Measurements from ENCODE around the gene FKBP3. TPM values are rescaled to one million over a fixed set of nuclear protein-coding genes. Genes with fewer than 3 reads are reported as not detected.

The FKBP3 gene
- total RNA-seq, 4 donors from 2014 or later, result 3.7 to 47.8 (median 27.7) TPM

DNA sequence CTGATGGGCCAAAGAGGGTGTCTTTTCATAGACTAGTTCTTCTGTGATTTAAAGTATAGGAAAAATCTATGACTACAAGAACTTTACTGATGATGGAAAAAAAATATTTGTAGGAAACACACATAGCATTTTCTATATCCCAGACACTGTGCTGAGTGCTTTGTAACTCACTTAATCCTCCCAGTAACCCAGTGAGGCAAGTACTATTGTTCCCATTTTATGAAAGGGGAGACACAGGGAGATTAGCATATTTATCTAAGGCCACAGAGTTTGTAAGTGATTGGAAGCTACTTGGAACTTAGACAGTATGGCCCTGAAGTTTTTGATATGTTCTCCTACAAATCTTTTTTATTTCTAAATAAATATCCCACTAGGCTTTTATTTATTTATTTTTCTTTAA, 30.5 kb downstream of the FKBP3 start:
- Histone ChIP-seq H3K4me1 (peaks cover 0 to 13% (median 6%) of the 10 kb centered on the region in 4 donors), H3K27me3 (no peaks in the 10 kb centered on the region), H3K4me3 (no peak overlapping the region), H3K27ac (no peak overlapping the region), H3K36me3 (peaks cover 0 to 70% (median 12%) of the 10 kb centered on the region in 4 donors), H3K9me3 (no peaks in the 10 kb centered on the region)
- intact Hi-C loops (cut with DNase I; ENCODE audit: low total_unique reads) (no loop called here), in situ Hi-C loops (cut with MboI; ENCODE audit: low pct_ligation_motif_present in 1 of 4, low pct_unique_long_range_greater_than_20kb in 1 of 4, low sequenced_read_pairs in 3 of 4) (no loop called here)
- no peak for TF ChIP-seq POLR2AphosphoS5 (IDR thresholded peaks at IDR 0.05)
- DNase-seq, result no peak

GRCh38 chr14:45096218-45096617, 38.1 kb downstream of the FKBP3 start:
- Histone ChIP-seq H3K9me3 (no peaks in the 10 kb centered on the region), H3K4me1 (no peaks in the 10 kb centered on the region), H3K27me3 (no peaks in the 10 kb centered on the region), H3K27ac (no peak overlapping the region), H3K36me3 (peaks cover 0 to 45% (median 14%) of the 10 kb centered on the region in 4 donors), H3K4me3 (no peak overlapping the region)
- in situ Hi-C loops (cut with MboI; ENCODE audit: low pct_ligation_motif_present in 1 of 4, low pct_unique_long_range_greater_than_20kb in 1 of 4, low sequenced_read_pairs in 3 of 4), result no loop called here
- no peak for TF ChIP-seq CTCF (IDR thresholded peaks at IDR 0.05)
- TF ChIP-seq POLR2A (IDR thresholded peaks at IDR 0.05), result no peak
- no peak for TF ChIP-seq EP300 (IDR thresholded peaks at IDR 0.05; ENCODE audit: low read depth)
- no peak for DNase-seq
- intact Hi-C loops (cut with DNase I; ENCODE audit: low total_unique reads), result no loop called here
- 93% methylated on average over 3 to 4 of the region's 4 CpGs for WGBS, 2 donors (ENCODE audit: low coverage in 1 of 2)

DNA sequence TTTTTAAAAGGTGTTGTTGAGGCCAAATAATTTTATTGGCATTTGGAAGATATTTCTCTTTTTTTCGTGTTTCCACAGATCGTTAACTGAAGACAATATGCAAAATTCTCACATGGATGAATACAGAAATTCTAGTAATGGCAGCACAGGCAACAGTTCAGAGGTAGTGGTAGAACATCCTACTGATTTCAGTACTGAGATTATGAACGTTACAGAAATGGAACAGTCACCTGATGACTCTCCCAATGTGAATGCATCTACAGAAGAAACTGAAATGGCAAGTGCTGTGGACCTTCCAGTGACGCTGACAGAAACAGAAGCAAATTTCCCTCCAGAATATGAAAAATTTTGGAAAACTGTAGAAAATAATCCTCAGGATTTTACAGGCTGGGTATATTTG, 39.1 kb downstream of the FKBP3 start:
- Histone ChIP-seq H3K9me3 (no peaks in the 10 kb centered on the region), H3K27ac (no peak overlapping the region), H3K4me1 (peaks cover 0 to 7% (median 0%) of the 10 kb centered on the region in 4 donors), H3K27me3 (no peaks in the 10 kb centered on the region), H3K4me3 (no peak overlapping the region), H3K36me3 (peaks cover 0 to 34% (median 12%) of the 10 kb centered on the region in 4 donors)
- TF ChIP-seq POLR2AphosphoS5 (IDR thresholded peaks at IDR 0.05) (no peak), EP300 (IDR thresholded peaks at IDR 0.05; ENCODE audit: low read depth) (no peak), POLR2A (IDR thresholded peaks at IDR 0.05) (no peak), CTCF (IDR thresholded peaks at IDR 0.05) (no peak)
- in situ Hi-C loops (cut with MboI; ENCODE audit: low pct_ligation_motif_present in 1 of 4, low pct_unique_long_range_greater_than_20kb in 1 of 4, low sequenced_read_pairs in 3 of 4) (no loop called here), intact Hi-C loops (cut with DNase I; ENCODE audit: low total_unique reads) (no loop called here)
- no peak for DNase-seq
- 80 to 100% methylated on average over 3 to 4 of the region's 4 CpGs for WGBS, 2 donors (ENCODE audit: low coverage in 1 of 2)

GRCh38 chr14:45094275-45094674, 40.0 kb downstream of the FKBP3 start:
- peaks cover 0 to 26% (median 12%) of the 10 kb centered on the region in 4 donors for H3K36me3 ChIP-seq
- 91 to 100% methylated on average over 2 of the region's 2 CpGs for WGBS, 2 donors (ENCODE audit: low coverage in 1 of 2)
- intact Hi-C loops (cut with DNase I; ENCODE audit: low total_unique reads) (no loop called here), in situ Hi-C loops (cut with MboI; ENCODE audit: low pct_ligation_motif_present in 1 of 4, low pct_unique_long_range_greater_than_20kb in 1 of 4, low sequenced_read_pairs in 3 of 4) (no loop called here)
- H3K4me1 ChIP-seq, result peaks cover 5 to 16% (median 8%) of the 10 kb centered on the region in 4 donors
- DNase-seq, result no peak
- no peaks in the 10 kb centered on the region for H3K27me3 ChIP-seq
- H3K4me3 ChIP-seq, result no peak overlapping the region
- H3K27ac ChIP-seq, result no peak overlapping the region
- TF ChIP-seq POLR2AphosphoS5 (IDR thresholded peaks at IDR 0.05), result no peak
- no peak for TF ChIP-seq CTCF (IDR thresholded peaks at IDR 0.05)
- no peak for TF ChIP-seq POLR2A (IDR thresholded peaks at IDR 0.05)
- TF ChIP-seq EP300 (IDR thresholded peaks at IDR 0.05; ENCODE audit: low read depth), result no peak
- no peaks in the 10 kb centered on the region for H3K9me3 ChIP-seq

GRCh38 chr14:45091710-45092109, 42.6 kb downstream of the FKBP3 start:
- H3K27ac ChIP-seq, result no peak overlapping the region
- intact Hi-C loops (cut with DNase I; ENCODE audit: low total_unique reads) (no loop called here), in situ Hi-C loops (cut with MboI; ENCODE audit: low pct_ligation_motif_present in 1 of 4, low pct_unique_long_range_greater_than_20kb in 1 of 4, low sequenced_read_pairs in 3 of 4) (no loop called here)
- DNase-seq, result no peak
- no peak overlapping the region for H3K4me3 ChIP-seq
- no peak for TF ChIP-seq CTCF (IDR thresholded peaks at IDR 0.05)
- TF ChIP-seq POLR2AphosphoS5 (IDR thresholded peaks at IDR 0.05), result no peak
- no peak for TF ChIP-seq POLR2A (IDR thresholded peaks at IDR 0.05)
- TF ChIP-seq EP300 (IDR thresholded peaks at IDR 0.05; ENCODE audit: low read depth), result no peak
- 86 to 87% methylated on average over 2 of the region's 2 CpGs for WGBS, 2 donors (ENCODE audit: low coverage in 1 of 2)
- peaks cover 0 to 14% (median 5%) of the 10 kb centered on the region in 4 donors for H3K36me3 ChIP-seq
- peaks cover 5 to 40% (median 27%) of the 10 kb centered on the region in 4 donors for H3K4me1 ChIP-seq
- H3K27me3 ChIP-seq, result no peaks in the 10 kb centered on the region
- H3K9me3 ChIP-seq, result no peaks in the 10 kb centered on the region
